OCI-LY7 (cell line): Measurements from ENCODE around the gene RASGRP3. TPM values are rescaled to one million over a fixed set of nuclear protein-coding genes. Genes with fewer than 3 reads are reported as not detected.

Experiments used
- BruUV-seq: library from RNA; stranded (reverse); fragments of 400-500 nt; replicated peaks from 2 replicates; lab custom pipeline; 2021; lab: Mats Ljungman, UMichigan
- CTCF ChIA-PET: fragments of 300-600 bp; sonication (Branson Sonifier 250); formaldehyde crosslinking; loops from one replicate; lab custom pipeline; 2022; ENCODE audit warnings: antibody characterized with exemption; ENCODE audit not compliant: unreplicated experiment; lab: Charles Lee
- POLR2A ChIA-PET: fragments of 300-600 bp; sonication (Branson Sonifier 250); formaldehyde crosslinking; loops from one replicate; lab custom pipeline; 2022; ENCODE audit warnings: antibody characterized with exemption; lab: Charles Lee
- DNase-seq: peaks from one replicate; pipeline ENCODE4 v3.0.0-alpha.2; 2015; ENCODE audit warnings: low spot score
- H2AFZ ChIP-seq: fragments of 200-600 bp; sonication (generic), shearing (Covaris generic); 2 replicates; pipeline ENCODE4 v1.6.1; 2014; ENCODE audit warnings: mild to moderate bottlenecking, antibody characterized with exemption, low read length, moderate library complexity
- H3K27ac ChIP-seq: fragments of 200-600 bp; sonication (generic); 2 replicates; pipeline ENCODE4 v1.5.1; 2014; ENCODE audit warnings: mixed run types, low read depth, mild to moderate bottlenecking, moderate library complexity, low read length, inconsistent platforms; ENCODE audit not compliant: poor library complexity, severe bottlenecking
- H3K36me3 ChIP-seq: fragments of 200-600 bp; sonication (generic); 2 replicates; pipeline ENCODE4 v1.6.1; 2014; ENCODE audit warnings: mild to moderate bottlenecking, antibody characterized with exemption, low read length, moderate library complexity, mixed read lengths; ENCODE audit not compliant: insufficient read depth
- H3K4me1 ChIP-seq: fragments of 200-600 bp; sonication (generic); 2 replicates; pipeline ENCODE4 v1.5.1; 2014; ENCODE audit warnings: mild to moderate bottlenecking, low read length; ENCODE audit not compliant: insufficient read depth, poor library complexity, severe bottlenecking
- H3K4me2 ChIP-seq: fragments of 200-600 bp; sonication (generic); 2 replicates; pipeline ENCODE4 v1.6.1; 2014; ENCODE audit warnings: mild to moderate bottlenecking, low read length
- H3K4me3 ChIP-seq: fragments of 200-600 bp; sonication (generic); 2 replicates; pipeline ENCODE4 v1.5.1; 2014; ENCODE audit warnings: mild to moderate bottlenecking, low read depth, low read length; ENCODE audit not compliant: poor library complexity, severe bottlenecking
- H3K79me2 ChIP-seq: fragments of 200-600 bp; sonication (generic); 2 replicates; pipeline ENCODE4 v1.6.1; 2016; ENCODE audit warnings: low read depth, mild to moderate bottlenecking, low read length, moderate library complexity, mixed read lengths; ENCODE audit not compliant: insufficient read depth
- H3K9me2 ChIP-seq: fragments of 200-600 bp; sonication (generic); 2 replicates; pipeline ENCODE4 v1.6.1; 2016; ENCODE audit warnings: mild to moderate bottlenecking, low read length, mixed read lengths; ENCODE audit not compliant: insufficient read depth
- H3K9me3 ChIP-seq: fragments of 200-600 bp; sonication (generic); 2 replicates; pipeline ENCODE4 v1.6.1; 2014; ENCODE audit warnings: mild to moderate bottlenecking, mixed run types, low read length, mixed read lengths
- H4K20me1 ChIP-seq: fragments of 200-600 bp; sonication (generic); 2 replicates; pipeline ENCODE4 v1.6.1; 2014; ENCODE audit warnings: mild to moderate bottlenecking, antibody characterized with exemption, low read length, moderate library complexity, mixed read lengths; ENCODE audit not compliant: insufficient read depth
- EZH2phosphoT487 ChIP-seq: fragments of 200-600 bp; sonication (generic); IDR thresholded peaks from 2 replicates; pipeline ENCODE4 v1.6.1; 2018; ENCODE audit warnings: low read depth, borderline replicate concordance, mild to moderate bottlenecking, mixed run types, antibody characterized with exemption, low read length, moderate library complexity, mixed read lengths
- intact Hi-C: fragments of 100-400 bp; cut with micrococcal nuclease; formaldehyde crosslinking; loops from one replicate; pipeline ENCODE4 v1.10.0; 2022; ENCODE audit not compliant: unreplicated experiment
- total RNA-seq, 2 experiments: library from RNA; depleted of rRNA in 1 of 2; stranded (reverse); fragments of >200 nt in 1 of 2; shearing (Covaris generic) in 1 of 2; gene quantifications; 2 replicates each; pipeline ENCODE4 v1.2.3, GENCODE V29; 2014 to 2022
- TF ChIP-seq, protein P1 (sequence below): fragments of 200-600 bp; sonication (generic); conservative IDR thresholded peaks from 2 replicates; pipeline ENCODE4 v1.5.1; 2014; ENCODE audit warnings: mild to moderate bottlenecking, antibody characterized with exemption, low read length, moderate library complexity, mixed read lengths

Gene RASGRP3
- total RNA-seq, 2 experiments from 2014 or later, result 5.1 to 8.7 TPM

DNA sequence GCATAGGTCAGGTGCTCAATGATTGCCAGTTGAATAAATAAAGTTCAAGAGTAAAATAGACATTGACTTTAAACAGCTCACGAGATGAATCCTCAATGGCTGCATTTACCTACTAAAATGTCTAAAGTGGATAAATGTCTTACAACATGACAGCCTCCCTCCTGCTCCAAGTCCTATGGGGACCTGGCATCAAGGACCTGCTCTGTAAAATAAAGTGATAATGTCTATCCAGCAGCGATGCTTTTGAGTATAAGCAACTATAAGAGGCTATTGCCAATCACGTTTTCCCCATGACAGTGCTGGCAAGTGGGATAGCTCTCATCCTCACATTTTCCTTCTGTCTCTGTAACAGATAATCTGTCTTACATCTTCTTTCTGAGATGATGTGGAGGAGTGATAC, 37.0 kb downstream of the RASGRP3 start:
- no peaks in the 10 kb centered on the region for H3K36me3 ChIP-seq

DNA sequence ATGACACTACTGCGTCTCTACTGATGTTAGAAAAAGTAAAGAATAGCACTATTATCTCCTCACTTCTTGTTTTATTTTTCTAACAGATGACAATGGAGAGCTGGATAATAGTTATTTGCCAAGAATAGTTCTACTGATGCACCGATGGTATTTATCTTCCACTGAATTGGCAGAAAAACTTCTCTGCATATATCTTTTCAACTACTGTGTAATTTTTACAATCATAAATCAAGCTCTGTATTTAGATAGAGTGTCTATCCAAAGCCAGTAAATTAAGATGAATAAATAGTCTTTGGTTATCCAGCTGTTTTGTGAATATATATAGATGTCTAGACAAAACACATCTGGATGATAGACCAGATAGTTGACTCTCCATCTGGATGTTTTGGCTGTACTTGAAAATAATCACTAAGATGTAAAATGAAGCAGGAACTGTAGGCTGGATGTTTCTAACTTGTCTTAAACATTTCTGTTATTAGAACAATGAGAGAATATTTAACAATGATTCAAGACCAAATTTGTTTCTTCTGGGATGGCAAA, 40.1 kb downstream of the RASGRP3 start:
- no peak overlapping the region for H3K4me3 ChIP-seq
- no peaks in the 10 kb centered on the region for H3K79me2 ChIP-seq
- no TSS peak for BruUV-seq
- TF ChIP-seq EZH2phosphoT487, result no peak
- TF ChIP-seq, protein P1, sequence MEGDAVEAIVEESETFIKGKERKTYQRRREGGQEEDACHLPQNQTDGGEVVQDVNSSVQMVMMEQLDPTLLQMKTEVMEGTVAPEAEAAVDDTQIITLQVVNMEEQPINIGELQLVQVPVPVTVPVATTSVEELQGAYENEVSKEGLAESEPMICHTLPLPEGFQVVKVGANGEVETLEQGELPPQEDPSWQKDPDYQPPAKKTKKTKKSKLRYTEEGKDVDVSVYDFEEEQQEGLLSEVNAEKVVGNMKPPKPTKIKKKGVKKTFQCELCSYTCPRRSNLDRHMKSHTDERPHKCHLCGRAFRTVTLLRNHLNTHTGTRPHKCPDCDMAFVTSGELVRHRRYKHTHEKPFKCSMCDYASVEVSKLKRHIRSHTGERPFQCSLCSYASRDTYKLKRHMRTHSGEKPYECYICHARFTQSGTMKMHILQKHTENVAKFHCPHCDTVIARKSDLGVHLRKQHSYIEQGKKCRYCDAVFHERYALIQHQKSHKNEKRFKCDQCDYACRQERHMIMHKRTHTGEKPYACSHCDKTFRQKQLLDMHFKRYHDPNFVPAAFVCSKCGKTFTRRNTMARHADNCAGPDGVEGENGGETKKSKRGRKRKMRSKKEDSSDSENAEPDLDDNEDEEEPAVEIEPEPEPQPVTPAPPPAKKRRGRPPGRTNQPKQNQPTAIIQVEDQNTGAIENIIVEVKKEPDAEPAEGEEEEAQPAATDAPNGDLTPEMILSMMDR, result no peak
- no peaks in the 10 kb centered on the region for H4K20me1 ChIP-seq
- intact Hi-C loops, result no loop called here
- DNase-seq, result no peak
- ChIA-PET POLR2A (interaction anchor here (0.5 kb wide), 1 partner anchor 90 kb away, joined by 4 read pairs; no protein-coding TSS in a partner anchor), CTCF (no interaction called here)
- H3K4me2 ChIP-seq, result no peak overlapping the region
- no peak overlapping the region for H2AFZ ChIP-seq
- H3K27ac ChIP-seq, result no peak overlapping the region
- H3K9me2 ChIP-seq, result no peaks in the 10 kb centered on the region; the same call in 1 of the 2 replicates
- no peaks in the 10 kb centered on the region for H3K9me3 ChIP-seq
- H3K36me3 ChIP-seq, result no peaks in the 10 kb centered on the region
- no peaks in the 10 kb centered on the region for H3K4me1 ChIP-seq

More for the DNA sequence above, 37.0 kb downstream of the RASGRP3 start:
- POLR2A ChIA-PET, result interaction anchor here (0.6 kb wide), 2 partner anchors 70 to 691 kb away, joined by 3 to 6 read pairs; no protein-coding TSS in a partner anchor
- H4K20me1 ChIP-seq, result no peaks in the 10 kb centered on the region
- no peak overlapping the region for H3K4me3 ChIP-seq
- no peaks in the 10 kb centered on the region for H3K4me1 ChIP-seq
- no peaks in the 10 kb centered on the region; the same call in 1 of the 2 replicates for H3K9me2 ChIP-seq
- H3K9me3 ChIP-seq, result no peaks in the 10 kb centered on the region
- H3K27ac ChIP-seq, result no peak overlapping the region
- CTCF ChIA-PET, result no interaction called here
- no TSS peak for BruUV-seq
- H3K4me2 ChIP-seq, result no peak overlapping the region
- DNase-seq, result no peak
- H2AFZ ChIP-seq, result no peak overlapping the region
- H3K79me2 ChIP-seq, result no peaks in the 10 kb centered on the region
- no peak for TF ChIP-seq EZH2phosphoT487
- TF ChIP-seq, protein P1, result no peak
- intact Hi-C loops, result no loop called here

DNA sequence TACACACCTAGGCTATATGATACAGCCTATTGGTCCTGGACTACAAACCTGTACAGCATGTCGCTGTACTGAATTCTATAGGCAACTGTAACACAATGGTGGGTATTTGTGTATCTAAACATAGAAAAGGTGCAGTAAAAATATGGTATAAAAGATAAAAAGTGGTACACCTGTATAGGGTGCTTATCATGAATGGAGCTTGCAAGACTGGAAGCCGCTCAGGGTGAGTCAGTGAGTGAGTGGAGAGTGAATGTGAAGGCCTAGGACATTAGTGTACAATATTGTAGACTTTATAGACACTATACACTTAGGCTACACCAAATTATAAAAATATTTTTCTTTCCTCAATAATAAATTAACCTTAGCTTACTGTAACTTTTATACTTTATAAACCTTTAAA, 41.8 kb downstream of the RASGRP3 start:
- H3K9me3 ChIP-seq, result no peaks in the 10 kb centered on the region
- ChIA-PET POLR2A (interaction anchor here (1.2 kb wide), 1 partner anchor 8 kb away, joined by 3 read pairs; no protein-coding TSS in a partner anchor), CTCF (no interaction called here)
- no TSS peak for BruUV-seq
- intact Hi-C loops, result no loop called here
- H3K79me2 ChIP-seq, result no peaks in the 10 kb centered on the region
- no peaks in the 10 kb centered on the region for H4K20me1 ChIP-seq
- H2AFZ ChIP-seq, result no peak overlapping the region
- no peaks in the 10 kb centered on the region for H3K36me3 ChIP-seq
- no peak overlapping the region for H3K4me3 ChIP-seq
- no peak overlapping the region for H3K4me2 ChIP-seq
- H3K4me1 ChIP-seq, result no peaks in the 10 kb centered on the region
- no peak overlapping the region for H3K27ac ChIP-seq
- DNase-seq, result no peak
- no peaks in the 10 kb centered on the region; the same call in 1 of the 2 replicates for H3K9me2 ChIP-seq
- TF ChIP-seq, protein P1, result no peak
- TF ChIP-seq EZH2phosphoT487, result no peak
